ENCODE measurements around the gene MLLT3.

The MLLT3 gene

GRCh38 chr9:20373263-20373662 is 249.0 kb downstream of the MLLT3 start:
- no peak for DNase-seq

GRCh38 chr9:20369391-20369790 is 252.9 kb downstream of the MLLT3 start:
- DNase-seq = no peak

GRCh38 chr9:20367855-20368254 is 254.4 kb downstream of the MLLT3 start:
- no peak for DNase-seq

GRCh38 chr9:20364959-20365358 is 257.3 kb downstream of the MLLT3 start:
- no peak for DNase-seq

- no peak for DNase-seq
Measured at GRCh38 chr9:20363233-20363632, 259.1 kb downstream of the MLLT3 start.

GRCh38 chr9:20361656-20362570 is 260.4 kb downstream of the MLLT3 start:
- DNase-seq = no peak

GRCh38 chr9:20361229-20361628 is 261.1 kb downstream of the MLLT3 start:
- DNase-seq = no peak

- DNase-seq = no peak
Measured at GRCh38 chr9:20358207-20358606, 264.1 kb downstream of the MLLT3 start.

- no peak for DNase-seq
Measured at GRCh38 chr9:20357037-20357432, 265.3 kb downstream of the MLLT3 start.

- DNase-seq = peak; percentile 51
Measured at GRCh38 chr9:20356403-20357036, 265.8 kb downstream of the MLLT3 start.

- DNase-seq = no peak
Measured at GRCh38 chr9:20355022-20355421, 267.3 kb downstream of the MLLT3 start.

GRCh38 chr9:20353931-20354652 is 268.2 kb downstream of the MLLT3 start:
- DNase-seq = no peak

GRCh38 chr9:20353524-20353923 is 268.8 kb downstream of the MLLT3 start:
- DNase-seq = no peak

GRCh38 chr9:20352591-20352990 is 269.7 kb downstream of the MLLT3 start:
- DNase-seq = no peak

- no peak for DNase-seq
Measured at GRCh38 chr9:20351715-20352114, 270.6 kb downstream of the MLLT3 start.

GRCh38 chr9:20349568-20349967 is 272.7 kb downstream of the MLLT3 start:
- no peak for DNase-seq

GRCh38 chr9:20343325-20343724 is 279.0 kb downstream of the MLLT3 start:
- DNase-seq = no peak

GRCh38 chr9:20340511-20340861 is 281.8 kb downstream of the MLLT3 start:
- no peak for DNase-seq

- no peak for DNase-seq
Measured at GRCh38 chr9:20335668-20336332, 286.5 kb downstream of the MLLT3 start.

GRCh38 chr9:20333991-20334390 is 288.3 kb downstream of the MLLT3 start:
- no peak for DNase-seq

GRCh38 chr9:20331095-20331685 is 291.1 kb downstream of the MLLT3 start:
- no peak for DNase-seq

- no peak for DNase-seq
Measured at GRCh38 chr9:20330688-20331087, 291.6 kb downstream of the MLLT3 start.

GRCh38 chr9:20326516-20326915 is 295.8 kb downstream of the MLLT3 start:
- DNase-seq = no peak

Data from CD4-positive, alpha-beta T cell treated with Interleukin-12 subunit alpha and Interleukin-12 subunit beta, for 1 hour (primary cell).